Urothelium cell line (cell line): ENCODE data around the gene MTIF2.
"Not testable (repeated sequence)": the region's sequence is repeated elsewhere in the genome, so short reads cannot be mapped to it uniquely, and the experiment has no call there.

Experiments used
- DNase-seq: peaks from one replicate; pipeline ENCODE4 v3.0.0; 2011; ENCODE audit warnings: low spot score, mixed read lengths
- FAIRE-seq: peaks from 2 replicates; lab custom pipeline; 2011; peaks lifted over from hg19 to GRCh38; lab: Jason Lieb, UNC

Gene MTIF2

GRCh38 chr2:55242617-55243016 lies 26.4 kb downstream of the MTIF2 start:
- FAIRE-seq: peak; percentile 82
- no peak for DNase-seq

GRCh38 chr2:55241582-55241981 lies 27.4 kb downstream of the MTIF2 start:
- not testable (repeated sequence) for FAIRE-seq

GRCh38 chr2:55239656-55240222 lies 29.3 kb downstream of the MTIF2 start:
- FAIRE-seq: no peak
- no peak for DNase-seq

More at GRCh38 chr2:55241582-55241981, 27.4 kb downstream of the MTIF2 start:
- not testable (repeated sequence) for DNase-seq

GRCh38 chr2:55236992-55237543 lies 32.0 kb downstream of the MTIF2 start:
- FAIRE-seq (no peak), DNase-seq (no peak)

- FAIRE-seq (no peak), DNase-seq (no peak)
Measured at GRCh38 chr2:55235724-55236538, 33.1 kb downstream of the MTIF2 start.

- FAIRE-seq: no peak
Measured at GRCh38 chr2:55233658-55233940, 35.4 kb downstream of the MTIF2 start.

GRCh38 chr2:55232863-55233657 lies 36.0 kb downstream of the MTIF2 start:
- FAIRE-seq: no peak
- DNase-seq: peak; percentile 27

More at GRCh38 chr2:55233658-55233940, 35.4 kb downstream of the MTIF2 start:
- no peak for DNase-seq

GRCh38 chr2:55232084-55232862 lies 36.8 kb downstream of the MTIF2 start, which contains the start of the genes CLHC1 and RPS27A:
Gene CLHC1 (minus strand): TSS chr2:55232293. CDS start chr2:55222411, 9,882 bp downstream.
Gene RPS27A (plus strand): TSS chr2:55232688. CDS start chr2:55232825, 137 bp downstream.
- peak; percentile 94 for DNase-seq
- no peak for FAIRE-seq

GRCh38 chr2:55231546-55232083 lies 37.4 kb downstream of the MTIF2 start:
- DNase-seq: peak; percentile 20
- no peak for FAIRE-seq

GRCh38 chr2:55230551-55230950 lies 38.5 kb downstream of the MTIF2 start:
- FAIRE-seq (no peak), DNase-seq (no peak)

GRCh38 chr2:55229221-55229620 lies 39.8 kb downstream of the MTIF2 start:
- FAIRE-seq: no peak
- no peak for DNase-seq

- FAIRE-seq: no peak
Measured at GRCh38 chr2:55228226-55228563, 40.8 kb downstream of the MTIF2 start.

GRCh38 chr2:55227437-55228225 lies 41.4 kb downstream of the MTIF2 start:
- DNase-seq, FAIRE-seq: not testable (repeated sequence)

More at GRCh38 chr2:55228226-55228563, 40.8 kb downstream of the MTIF2 start:
- no peak for DNase-seq

GRCh38 chr2:55225481-55226020 lies 43.5 kb downstream of the MTIF2 start:
- FAIRE-seq (no peak), DNase-seq (no peak)

GRCh38 chr2:55224761-55225261 lies 44.2 kb downstream of the MTIF2 start:
- FAIRE-seq (no peak), DNase-seq (no peak)

- DNase-seq (no peak), FAIRE-seq (no peak)
Measured at GRCh38 chr2:55223958-55224760, 44.9 kb downstream of the MTIF2 start.

GRCh38 chr2:55213822-55214221 lies 55.2 kb downstream of the MTIF2 start:
- DNase-seq (no peak), FAIRE-seq (no peak)

- FAIRE-seq: no peak
- no peak for DNase-seq
Measured at GRCh38 chr2:55204950-55205349, 64.1 kb downstream of the MTIF2 start.
